ENCODE data around the gene GRIK4. TPM values are rescaled to one million over a fixed set of nuclear protein-coding genes. Genes with fewer than 3 reads are reported as not detected.

Gene GRIK4
- total and polyA plus RNA-seq, 8 donors = 0.02 TPM; not detected in 7

DNA sequence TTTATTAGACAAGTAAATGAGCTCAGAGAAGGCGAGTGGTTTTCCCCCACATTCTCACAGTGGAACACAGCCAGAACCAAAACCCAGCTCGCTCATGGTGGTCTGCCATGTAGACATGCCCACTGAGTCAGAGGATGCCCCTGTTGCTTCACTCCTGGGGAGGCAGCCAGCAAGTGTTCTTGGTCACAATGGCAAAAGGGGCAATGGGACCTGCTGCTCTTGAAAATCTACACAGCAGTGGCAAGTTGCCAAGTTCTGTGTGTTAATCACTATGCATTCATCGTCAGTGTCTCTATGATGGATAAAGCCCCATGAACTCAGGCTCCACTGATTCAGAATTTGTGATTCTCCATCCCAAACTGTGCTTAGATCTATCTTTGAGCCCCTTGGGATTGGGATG lies 447.6 kb downstream of the GRIK4 start:
- intact Hi-C loops (cut with DNase I) = loop anchor here in 1 of 3 donors (10.0 kb wide), 1 partner anchor 444 kb away; the partner anchor contains the start of gene GRIK4
- FAIRE-seq (no peak), DNase-seq (no peak), ATAC-seq (no peak)
- Histone ChIP-seq H3K27ac (no peak overlapping the region), H3K36me3 (no peaks in the 10 kb centered on the region), H3K9me3 (no peaks in the 10 kb centered on the region), H3K4me3 (no peak overlapping the region), H3K27me3 (no peaks in the 10 kb centered on the region), H3K4me1 (no peaks in the 10 kb centered on the region)
- 55 to 61% methylated on average over 3 of the region's 3 CpGs for WGBS, 2 donors
- TF ChIP-seq, protein P1, sequence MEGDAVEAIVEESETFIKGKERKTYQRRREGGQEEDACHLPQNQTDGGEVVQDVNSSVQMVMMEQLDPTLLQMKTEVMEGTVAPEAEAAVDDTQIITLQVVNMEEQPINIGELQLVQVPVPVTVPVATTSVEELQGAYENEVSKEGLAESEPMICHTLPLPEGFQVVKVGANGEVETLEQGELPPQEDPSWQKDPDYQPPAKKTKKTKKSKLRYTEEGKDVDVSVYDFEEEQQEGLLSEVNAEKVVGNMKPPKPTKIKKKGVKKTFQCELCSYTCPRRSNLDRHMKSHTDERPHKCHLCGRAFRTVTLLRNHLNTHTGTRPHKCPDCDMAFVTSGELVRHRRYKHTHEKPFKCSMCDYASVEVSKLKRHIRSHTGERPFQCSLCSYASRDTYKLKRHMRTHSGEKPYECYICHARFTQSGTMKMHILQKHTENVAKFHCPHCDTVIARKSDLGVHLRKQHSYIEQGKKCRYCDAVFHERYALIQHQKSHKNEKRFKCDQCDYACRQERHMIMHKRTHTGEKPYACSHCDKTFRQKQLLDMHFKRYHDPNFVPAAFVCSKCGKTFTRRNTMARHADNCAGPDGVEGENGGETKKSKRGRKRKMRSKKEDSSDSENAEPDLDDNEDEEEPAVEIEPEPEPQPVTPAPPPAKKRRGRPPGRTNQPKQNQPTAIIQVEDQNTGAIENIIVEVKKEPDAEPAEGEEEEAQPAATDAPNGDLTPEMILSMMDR (IDR thresholded peaks at IDR 0.05) = no peak

DNA sequence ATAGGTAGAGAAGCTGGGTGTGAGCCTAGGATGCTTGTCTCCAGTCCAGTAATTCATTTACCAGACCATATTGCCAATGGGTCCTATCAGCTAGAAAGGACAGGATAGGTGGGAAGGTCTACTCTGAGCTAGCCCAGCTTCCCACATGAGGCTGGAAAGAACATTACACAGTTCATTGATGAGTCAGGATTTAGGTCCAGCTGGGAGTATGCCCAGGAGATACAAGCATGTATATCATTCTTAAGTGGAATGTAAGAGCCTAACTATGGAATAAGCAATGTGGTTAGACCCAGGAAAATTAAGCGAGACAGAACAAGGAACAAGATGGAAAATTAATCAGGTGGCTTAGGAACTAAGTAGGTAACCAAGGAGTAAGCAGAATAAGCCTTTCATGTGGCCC lies 453.3 kb downstream of the GRIK4 start:
- Histone ChIP-seq H3K27me3 (no peaks in the 10 kb centered on the region), H3K4me1 (no peaks in the 10 kb centered on the region), H3K36me3 (no peaks in the 10 kb centered on the region), H3K9me3 (no peaks in the 10 kb centered on the region), H3K4me3 (no peak overlapping the region), H3K27ac (no peak overlapping the region)
- TF ChIP-seq, protein P1 (IDR thresholded peaks at IDR 0.05) = no peak
- DNase-seq = no peak
- 81 to 83% methylated on average over 1 of the region's 1 CpG for WGBS, 2 donors
- intact Hi-C loops (cut with DNase I) = no loop called here
- no peak for ATAC-seq
- FAIRE-seq = no peak

DNA sequence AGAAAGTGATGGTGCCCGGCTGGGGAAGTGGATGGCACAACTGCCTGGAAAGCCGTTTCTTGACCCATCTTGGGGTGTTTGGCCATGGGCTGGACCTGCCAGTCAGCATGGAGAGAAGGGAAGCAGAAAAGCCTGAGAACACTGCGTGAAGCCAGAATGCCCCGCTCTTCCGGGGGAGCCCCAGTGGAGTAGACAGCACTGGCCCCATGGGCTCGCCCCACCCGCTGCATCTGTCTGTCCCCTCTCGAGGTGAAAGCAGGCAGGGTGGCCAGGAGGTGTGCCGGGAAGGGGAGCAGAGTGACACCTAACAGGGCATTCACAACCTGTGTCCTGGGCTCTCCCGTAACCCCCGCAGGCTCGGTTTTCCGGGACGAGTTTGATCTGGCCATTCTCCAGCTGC lies 455.3 kb downstream of the GRIK4 start:
- no peaks in the 10 kb centered on the region for H3K27me3 ChIP-seq
- no peaks in the 10 kb centered on the region for H3K36me3 ChIP-seq
- FAIRE-seq (no peak), ATAC-seq (no peak), DNase-seq (peak in 1 of 6 donors; percentile 11)
- intact Hi-C loops (cut with DNase I) = no loop called here
- 79 to 83% methylated on average over 14 of the region's 14 CpGs for WGBS, 2 donors
- no peak overlapping the region for H3K27ac ChIP-seq
- no peak overlapping the region for H3K4me3 ChIP-seq
- no peaks in the 10 kb centered on the region for H3K4me1 ChIP-seq
- no peaks in the 10 kb centered on the region for H3K9me3 ChIP-seq
- TF ChIP-seq, protein P1 (IDR thresholded peaks at IDR 0.05) = no peak

DNA sequence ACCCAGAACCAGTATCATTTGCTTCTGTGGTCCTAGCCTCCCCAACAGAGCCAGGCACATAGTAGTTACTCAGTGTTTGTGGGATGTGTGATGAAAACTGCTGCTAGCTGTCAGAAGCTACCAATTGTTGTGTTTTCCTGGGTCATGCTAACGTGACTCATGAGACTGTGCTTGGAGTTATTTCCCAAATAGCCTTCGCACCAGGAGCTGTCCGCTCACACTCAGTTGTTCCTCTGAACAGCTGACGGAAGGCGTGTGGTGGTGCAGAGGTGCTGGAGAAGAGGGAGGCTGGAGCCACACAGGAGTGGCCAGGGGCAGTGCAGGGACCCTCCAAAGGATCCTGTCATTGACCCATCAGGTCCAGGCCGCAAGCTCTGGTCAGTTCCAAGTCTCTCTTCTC lies 458.4 kb downstream of the GRIK4 start:
- no peak for ATAC-seq
- TF ChIP-seq, protein P1 (IDR thresholded peaks at IDR 0.05) = no peak
- no peak for DNase-seq
- Histone ChIP-seq H3K4me3 (no peak overlapping the region), H3K9me3 (no peaks in the 10 kb centered on the region), H3K36me3 (no peaks in the 10 kb centered on the region), H3K4me1 (no peaks in the 10 kb centered on the region), H3K27ac (no peak overlapping the region), H3K27me3 (no peaks in the 10 kb centered on the region)
- WGBS, 2 donors = 75 to 81% methylated on average over 6 of the region's 6 CpGs
- FAIRE-seq = no peak
- intact Hi-C loops (cut with DNase I) = no loop called here

DNA sequence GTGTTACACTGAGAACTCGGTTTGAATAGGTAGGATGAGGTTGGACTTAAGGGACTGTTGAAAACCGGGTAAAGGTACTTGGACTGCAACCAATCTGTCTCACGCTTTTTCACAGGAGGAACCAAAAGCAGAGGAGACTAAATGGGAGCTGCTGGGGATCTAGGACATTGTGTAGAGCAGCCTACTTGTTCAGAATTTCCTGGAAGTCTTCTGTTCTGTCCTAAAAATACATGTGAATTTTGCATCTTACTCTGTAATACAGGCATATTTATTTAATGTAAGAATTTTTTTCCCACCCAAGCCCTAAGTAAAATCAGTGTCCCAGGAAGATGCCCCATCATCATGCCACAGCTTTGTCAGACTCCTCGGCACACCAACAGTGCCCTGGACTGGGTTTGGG lies 460.3 kb downstream of the GRIK4 start:
- FAIRE-seq (no peak), DNase-seq (no peak)

More for the DNA sequence above, 460.3 kb downstream of the GRIK4 start:
- WGBS, 2 donors = 63 to 73% methylated on average over 4 of the region's 4 CpGs
- intact Hi-C loops (cut with DNase I) = no loop called here
- Histone ChIP-seq H3K9me3 (no peaks in the 10 kb centered on the region), H3K4me3 (no peak overlapping the region), H3K27ac (no peak overlapping the region), H3K27me3 (no peaks in the 10 kb centered on the region), H3K36me3 (no peaks in the 10 kb centered on the region), H3K4me1 (no peaks in the 10 kb centered on the region)
- ATAC-seq = no peak
- TF ChIP-seq, protein P1 (IDR thresholded peaks at IDR 0.05) = no peak

Measured in pancreas (tissue), 10 donors.